Measurements from ENCODE around the gene AAR2. TPM values are rescaled to one million over a fixed set of nuclear protein-coding genes. Genes with fewer than 3 reads are reported as not detected.

AAR2 gene
- total and polyA plus RNA-seq, 2 experiments from 2014 or later = 33.5 to 42.2 TPM

- no peak for DNase-seq (ENCODE audit: low read depth in 1 of 2, low spot score in 1 of 2)
- Histone ChIP-seq H3K36me3 (no peaks in the 10 kb centered on the region), H3K27ac (no peak overlapping the region), H3K27me3 (no peaks in the 10 kb centered on the region), H3K4me3 (no peak overlapping the region), H3K9me3 (ENCODE audit: low read depth) (no peaks in the 10 kb centered on the region), H3K4me1 (ENCODE audit: low read depth) (no peaks in the 10 kb centered on the region)
- no peak for TF ChIP-seq CTCF (IDR thresholded peaks at IDR 0.05; ENCODE audit: low read depth, low read length)
Observed at GRCh38 chr20:36271639-36272546, 35.6 kb downstream of the AAR2 start.

- no peak for TF ChIP-seq CTCF (IDR thresholded peaks at IDR 0.05; ENCODE audit: low read depth, low read length)
- DNase-seq (ENCODE audit: low read depth in 1 of 2, low spot score in 1 of 2) = no peak
- Histone ChIP-seq H3K36me3 (no peaks in the 10 kb centered on the region), H3K27ac (no peak overlapping the region), H3K27me3 (no peaks in the 10 kb centered on the region), H3K4me3 (no peak overlapping the region), H3K4me1 (ENCODE audit: low read depth) (no peaks in the 10 kb centered on the region), H3K9me3 (ENCODE audit: low read depth) (no peaks in the 10 kb centered on the region)
Observed at GRCh38 chr20:36272547-36273220, 36.4 kb downstream of the AAR2 start.

- peak; percentile 35 for TF ChIP-seq CTCF (IDR thresholded peaks at IDR 0.05; ENCODE audit: low read depth, low read length)
- H3K36me3 ChIP-seq = no peaks in the 10 kb centered on the region
- H3K27me3 ChIP-seq = no peaks in the 10 kb centered on the region
- DNase-seq (ENCODE audit: low read depth in 1 of 2, low spot score in 1 of 2) = peak in 1 of 2 donors; percentile 28
- H3K4me3 ChIP-seq = no peak overlapping the region
- H3K27ac ChIP-seq = no peak overlapping the region
- no peaks in the 10 kb centered on the region for H3K9me3 ChIP-seq (ENCODE audit: low read depth)
- no peaks in the 10 kb centered on the region for H3K4me1 ChIP-seq (ENCODE audit: low read depth)
Observed at GRCh38 chr20:36273414-36274180, 37.3 kb downstream of the AAR2 start.

- no peak for TF ChIP-seq CTCF (IDR thresholded peaks at IDR 0.05; ENCODE audit: low read depth, low read length)
- no peaks in the 10 kb centered on the region for H3K4me1 ChIP-seq (ENCODE audit: low read depth)
- no peak overlapping the region for H3K4me3 ChIP-seq
- H3K27me3 ChIP-seq = no peaks in the 10 kb centered on the region
- no peak for DNase-seq (ENCODE audit: low read depth in 1 of 2, low spot score in 1 of 2)
- no peaks in the 10 kb centered on the region for H3K9me3 ChIP-seq (ENCODE audit: low read depth)
- no peaks in the 10 kb centered on the region for H3K36me3 ChIP-seq
- H3K27ac ChIP-seq = no peak overlapping the region
Observed at GRCh38 chr20:36274181-36274841, 38.0 kb downstream of the AAR2 start.

GRCh38 chr20:36275011-36275410, 38.7 kb downstream of the AAR2 start:
- no peaks in the 10 kb centered on the region for H3K4me1 ChIP-seq (ENCODE audit: low read depth)

More at GRCh38 chr20:36275011-36275410, 38.7 kb downstream of the AAR2 start:
- Histone ChIP-seq H3K27me3 (no peaks in the 10 kb centered on the region), H3K4me3 (no peak overlapping the region), H3K9me3 (ENCODE audit: low read depth) (no peaks in the 10 kb centered on the region), H3K36me3 (no peaks in the 10 kb centered on the region), H3K27ac (no peak overlapping the region)
- no peak for DNase-seq (ENCODE audit: low read depth in 1 of 2, low spot score in 1 of 2)
- no peak for TF ChIP-seq CTCF (IDR thresholded peaks at IDR 0.05; ENCODE audit: low read depth, low read length)

Measured in cardiac muscle cell (in vitro differentiated cells and primary cell).